ENCODE measurements around the gene KIAA0825. TPM values are rescaled to one million over a fixed set of nuclear protein-coding genes. Genes with fewer than 3 reads are reported as not detected.
"Not testable (repeated sequence)": the region's sequence is repeated elsewhere in the genome, so short reads cannot be mapped to it uniquely, and the experiment has no call there.

The KIAA0825 gene
- total RNA-seq, 1 donor from 2014 or later = 5.8 TPM

DNA sequence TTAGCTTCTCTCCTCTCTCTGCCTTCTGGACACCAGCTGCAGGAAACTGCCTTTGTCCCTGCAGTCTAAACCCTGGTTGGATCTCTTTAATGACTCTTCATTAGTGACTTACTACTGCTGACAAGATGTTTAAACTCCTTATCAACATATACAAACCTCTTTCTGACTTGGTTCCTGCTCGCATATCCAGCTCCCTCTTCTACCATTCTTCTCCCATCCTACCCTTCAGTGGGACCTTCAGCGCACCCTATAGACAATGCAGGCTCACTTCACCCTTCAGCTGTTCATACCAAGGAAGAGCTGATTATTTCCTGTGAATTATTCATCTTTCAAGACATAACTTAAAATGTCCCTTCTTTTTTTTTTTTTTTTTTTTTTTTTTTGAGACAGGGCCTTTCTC lies 436.5 kb downstream of the KIAA0825 start:
- H3K9me3 Mint-ChIP-seq (ENCODE audit: low read depth) = no peaks in the 10 kb centered on the region
- no peak overlapping the region for H3K27ac Mint-ChIP-seq
- DNase-seq (ENCODE audit: low spot score, unreplicated experiment) = no peak
- H3K36me3 Mint-ChIP-seq (ENCODE audit: insufficient read depth) = no peaks in the 10 kb centered on the region
- peaks cover 3% of the 10 kb centered on the region for H3K27me3 Mint-ChIP-seq
- TF ChIP-seq, protein P1, sequence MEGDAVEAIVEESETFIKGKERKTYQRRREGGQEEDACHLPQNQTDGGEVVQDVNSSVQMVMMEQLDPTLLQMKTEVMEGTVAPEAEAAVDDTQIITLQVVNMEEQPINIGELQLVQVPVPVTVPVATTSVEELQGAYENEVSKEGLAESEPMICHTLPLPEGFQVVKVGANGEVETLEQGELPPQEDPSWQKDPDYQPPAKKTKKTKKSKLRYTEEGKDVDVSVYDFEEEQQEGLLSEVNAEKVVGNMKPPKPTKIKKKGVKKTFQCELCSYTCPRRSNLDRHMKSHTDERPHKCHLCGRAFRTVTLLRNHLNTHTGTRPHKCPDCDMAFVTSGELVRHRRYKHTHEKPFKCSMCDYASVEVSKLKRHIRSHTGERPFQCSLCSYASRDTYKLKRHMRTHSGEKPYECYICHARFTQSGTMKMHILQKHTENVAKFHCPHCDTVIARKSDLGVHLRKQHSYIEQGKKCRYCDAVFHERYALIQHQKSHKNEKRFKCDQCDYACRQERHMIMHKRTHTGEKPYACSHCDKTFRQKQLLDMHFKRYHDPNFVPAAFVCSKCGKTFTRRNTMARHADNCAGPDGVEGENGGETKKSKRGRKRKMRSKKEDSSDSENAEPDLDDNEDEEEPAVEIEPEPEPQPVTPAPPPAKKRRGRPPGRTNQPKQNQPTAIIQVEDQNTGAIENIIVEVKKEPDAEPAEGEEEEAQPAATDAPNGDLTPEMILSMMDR (IDR thresholded peaks at IDR 0.05; ENCODE audit: unreplicated experiment) = peak; percentile 25
- H3K4me1 Mint-ChIP-seq (ENCODE audit: low read depth) = peaks cover 9% of the 10 kb centered on the region
- no peak overlapping the region for H3K4me3 Mint-ChIP-seq (ENCODE audit: low read depth)

DNA sequence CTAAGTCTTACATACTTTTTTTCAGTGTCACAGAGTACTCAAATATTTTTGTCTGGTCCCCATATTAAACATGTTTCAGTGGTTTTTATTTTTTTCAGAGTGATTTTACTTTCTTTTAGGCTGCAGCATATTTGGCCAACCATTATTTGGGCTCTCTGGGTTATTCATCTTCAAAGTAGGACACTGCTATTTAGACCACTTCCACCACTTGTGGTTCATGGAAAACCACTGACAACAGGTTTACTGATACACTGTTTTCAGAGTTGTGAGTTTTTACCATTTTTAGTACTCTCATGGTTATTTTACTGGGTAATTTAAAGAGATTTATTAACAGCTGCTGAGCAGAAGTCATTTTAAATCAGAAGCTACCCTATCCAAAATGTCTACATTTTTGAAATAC lies 437.6 kb downstream of the KIAA0825 start:
- DNase-seq (ENCODE audit: low spot score, unreplicated experiment) = no peak
- no peaks in the 10 kb centered on the region for H3K9me3 Mint-ChIP-seq (ENCODE audit: low read depth)
- H3K4me3 Mint-ChIP-seq (ENCODE audit: low read depth) = no peak overlapping the region
- peaks cover 9% of the 10 kb centered on the region for H3K4me1 Mint-ChIP-seq (ENCODE audit: low read depth)
- H3K27ac Mint-ChIP-seq = no peak overlapping the region
- H3K27me3 Mint-ChIP-seq = peaks cover 3% of the 10 kb centered on the region
- TF ChIP-seq, protein P1 (IDR thresholded peaks at IDR 0.05; ENCODE audit: unreplicated experiment) = no peak
- H3K36me3 Mint-ChIP-seq (ENCODE audit: insufficient read depth) = no peaks in the 10 kb centered on the region

DNA sequence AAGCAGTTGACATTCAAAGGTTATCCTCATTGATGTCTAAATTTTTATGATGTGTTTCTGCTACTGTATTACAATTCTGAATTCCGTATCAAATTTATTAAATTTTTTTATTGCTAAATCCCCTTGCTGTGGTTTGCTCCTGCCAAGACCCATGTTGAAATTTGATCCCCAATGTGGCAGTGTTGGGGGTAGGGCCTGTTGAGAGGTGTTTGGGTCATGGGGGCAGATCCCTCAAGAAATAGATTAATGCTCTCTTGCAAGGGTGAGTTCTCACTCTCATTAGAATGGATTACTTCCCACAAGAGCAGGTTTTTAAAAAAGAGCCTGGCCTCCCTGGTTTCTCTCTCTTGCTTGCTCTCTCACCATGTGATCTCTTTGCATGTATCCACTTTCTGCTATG lies 442.5 kb downstream of the KIAA0825 start:
- TF ChIP-seq, protein P1 (IDR thresholded peaks at IDR 0.05; ENCODE audit: unreplicated experiment) = no peak
- H3K27me3 Mint-ChIP-seq = peaks cover 3% of the 10 kb centered on the region
- H3K4me3 Mint-ChIP-seq (ENCODE audit: low read depth) = no peak overlapping the region
- H3K27ac Mint-ChIP-seq = no peak overlapping the region
- H3K36me3 Mint-ChIP-seq (ENCODE audit: insufficient read depth) = no peaks in the 10 kb centered on the region
- H3K9me3 Mint-ChIP-seq (ENCODE audit: low read depth) = peaks cover 4% of the 10 kb centered on the region
- no peaks in the 10 kb centered on the region for H3K4me1 Mint-ChIP-seq (ENCODE audit: low read depth)
- no peak for DNase-seq (ENCODE audit: low spot score, unreplicated experiment)

DNA sequence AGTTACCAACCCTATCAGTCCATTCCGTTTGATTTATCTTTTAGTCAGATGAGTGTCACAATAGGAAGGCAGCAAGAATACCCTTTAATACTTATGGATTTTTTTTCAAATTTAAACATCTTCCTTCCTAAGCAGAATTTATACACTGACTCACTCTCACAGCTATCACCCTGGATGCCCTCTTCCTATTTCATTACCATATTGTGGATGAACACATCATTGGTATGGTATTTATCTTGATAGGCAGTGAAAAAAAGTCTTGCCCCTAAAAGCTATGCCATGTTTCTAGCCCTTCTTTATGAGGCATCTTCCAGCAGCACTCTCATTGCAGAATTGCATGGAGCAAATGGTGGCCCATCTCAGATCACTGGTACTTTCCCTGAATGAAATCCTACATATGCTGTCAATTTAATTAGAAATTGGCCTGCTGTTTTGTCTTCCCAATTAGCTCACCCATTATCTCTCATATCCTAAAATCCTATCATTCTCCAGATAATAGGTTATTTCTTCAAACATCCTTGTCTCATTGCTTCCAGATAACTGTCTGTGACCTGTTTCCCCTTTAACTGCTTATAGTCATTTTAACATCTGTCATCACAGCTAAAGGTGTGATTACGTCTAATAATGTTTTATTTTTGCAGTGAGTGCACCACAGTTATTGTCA lies 443.5 kb downstream of the KIAA0825 start:
- Mint-ChIP-seq H3K36me3 (ENCODE audit: insufficient read depth) (no peaks in the 10 kb centered on the region), H3K27ac (no peak overlapping the region), H3K27me3 (no peaks in the 10 kb centered on the region), H3K4me3 (ENCODE audit: low read depth) (no peak overlapping the region), H3K9me3 (ENCODE audit: low read depth) (peaks cover 4% of the 10 kb centered on the region), H3K4me1 (ENCODE audit: low read depth) (no peaks in the 10 kb centered on the region)
- TF ChIP-seq, protein P1 (IDR thresholded peaks at IDR 0.05; ENCODE audit: unreplicated experiment) = no peak
- DNase-seq (ENCODE audit: low spot score, unreplicated experiment) = no peak

DNA sequence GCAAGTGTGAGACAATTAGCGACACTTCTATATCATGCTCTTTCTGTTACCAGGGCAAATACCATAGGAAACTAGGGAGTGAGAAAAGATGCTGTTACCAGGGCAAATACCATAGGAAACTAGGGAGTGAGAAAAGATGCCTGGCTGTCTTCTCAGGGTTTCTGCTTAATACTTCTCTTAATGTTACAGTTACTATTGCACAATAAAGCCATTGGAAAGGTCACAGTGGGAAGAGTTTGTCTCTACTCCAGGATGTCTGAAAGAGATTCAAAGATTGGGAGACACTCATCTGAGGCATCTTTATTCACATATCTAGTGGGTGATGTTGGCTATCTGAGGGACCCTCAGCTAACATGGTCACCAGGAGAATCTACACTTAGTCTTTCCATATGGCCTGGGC lies 445.3 kb downstream of the KIAA0825 start:
- no peak overlapping the region for H3K4me3 Mint-ChIP-seq (ENCODE audit: low read depth)
- H3K9me3 Mint-ChIP-seq (ENCODE audit: low read depth) = peaks cover 4% of the 10 kb centered on the region
- no peak overlapping the region for H3K27ac Mint-ChIP-seq
- no peaks in the 10 kb centered on the region for H3K27me3 Mint-ChIP-seq
- H3K36me3 Mint-ChIP-seq (ENCODE audit: insufficient read depth) = no peaks in the 10 kb centered on the region
- no peaks in the 10 kb centered on the region for H3K4me1 Mint-ChIP-seq (ENCODE audit: low read depth)
- TF ChIP-seq, protein P1 (IDR thresholded peaks at IDR 0.05; ENCODE audit: unreplicated experiment) = no peak
- DNase-seq (ENCODE audit: low spot score, unreplicated experiment) = no peak

DNA sequence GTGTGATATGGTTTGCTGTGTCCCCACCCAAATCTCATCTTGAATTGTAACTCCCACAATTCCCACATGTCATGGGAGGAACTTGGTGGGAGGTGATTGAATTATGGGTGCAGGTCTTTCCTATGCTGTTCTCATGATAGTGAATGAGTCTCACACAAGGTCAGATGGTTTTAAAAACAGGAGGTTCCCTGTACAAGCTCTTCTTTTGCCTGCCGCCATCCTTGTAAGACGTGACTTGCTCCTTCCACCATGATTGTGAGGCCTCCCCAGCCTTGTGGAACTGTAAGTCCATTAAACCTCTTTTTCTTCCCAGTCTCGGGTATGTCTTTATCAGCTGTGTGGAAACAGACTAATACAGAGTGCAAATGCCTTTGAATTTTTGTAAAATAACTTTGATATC lies 447.3 kb downstream of the KIAA0825 start:
- H3K9me3 Mint-ChIP-seq (ENCODE audit: low read depth); H3K4me3 Mint-ChIP-seq (ENCODE audit: low read depth); H3K27me3 Mint-ChIP-seq; H3K27ac Mint-ChIP-seq; H3K4me1 Mint-ChIP-seq (ENCODE audit: low read depth); H3K36me3 Mint-ChIP-seq (ENCODE audit: insufficient read depth); DNase-seq (ENCODE audit: low spot score, unreplicated experiment): not testable (repeated sequence)

DNA sequence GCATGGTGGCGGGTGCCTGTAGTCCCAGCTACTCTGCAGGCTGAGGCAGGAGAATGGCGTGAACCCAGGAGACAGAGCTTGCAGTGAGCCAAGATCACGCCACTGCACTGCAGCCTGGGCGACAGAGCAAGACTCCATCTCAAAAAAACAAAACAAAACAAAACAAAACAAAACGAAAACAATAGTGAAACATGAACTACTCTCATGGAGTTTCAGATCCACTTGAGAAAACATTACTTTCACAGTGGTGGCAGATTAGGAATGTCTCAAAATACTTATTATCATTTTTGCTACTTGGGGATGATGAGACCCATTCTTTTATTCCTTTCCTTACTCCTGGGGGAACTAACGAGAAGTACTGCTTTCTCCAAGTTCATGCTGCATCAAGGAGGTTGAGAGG lies 448.2 kb downstream of the KIAA0825 start:
- H3K9me3 Mint-ChIP-seq (ENCODE audit: low read depth); H3K27ac Mint-ChIP-seq; DNase-seq (ENCODE audit: low spot score, unreplicated experiment); H3K27me3 Mint-ChIP-seq; H3K4me1 Mint-ChIP-seq (ENCODE audit: low read depth); H3K4me3 Mint-ChIP-seq (ENCODE audit: low read depth); H3K36me3 Mint-ChIP-seq (ENCODE audit: insufficient read depth): not testable (repeated sequence)

All from progenitor cell of endocrine pancreas (in vitro differentiated cells).